Limb (tissue), 2 donors: Measurements from ENCODE around the gene MYH15.
A peak's percentile ranks its signal among the peaks of the same experiment; 100 is the strongest.

Source experiments
- DNase-seq, 2 donors: peaks; one replicate each; pipeline ENCODE4 v3.0.0-alpha.2; 2016; ENCODE audit errors: extremely low spot score in 2 of 2

The MYH15 gene

GRCh38 chr3:108473711-108474110 is 36.7 kb downstream of the MYH15 start:
- no peak for DNase-seq

- DNase-seq: no peak
These were observed 38.3 kb downstream of the MYH15 start for GRCh38 chr3:108472001-108472591.

- no peak for DNase-seq
These were observed 39.0 kb downstream of the MYH15 start for GRCh38 chr3:108471426-108471825.

- DNase-seq: no peak
These were observed 41.3 kb downstream of the MYH15 start for GRCh38 chr3:108469126-108469525.

GRCh38 chr3:108468577-108468976 is 41.8 kb downstream of the MYH15 start:
- DNase-seq: no peak

GRCh38 chr3:108462899-108463298 is 47.5 kb downstream of the MYH15 start:
- no peak for DNase-seq

- peak in 1 of 2 donors; percentile 36 for DNase-seq
These were observed 48.7 kb downstream of the MYH15 start for GRCh38 chr3:108461661-108462111.

GRCh38 chr3:108459225-108459624 is 51.2 kb downstream of the MYH15 start:
- no peak for DNase-seq

- no peak for DNase-seq
These were observed 55.1 kb downstream of the MYH15 start for GRCh38 chr3:108455212-108455705.

GRCh38 chr3:108453565-108453964 is 56.8 kb downstream of the MYH15 start:
- DNase-seq: no peak

- no peak for DNase-seq
These were observed 60.0 kb downstream of the MYH15 start for GRCh38 chr3:108450444-108450843.

GRCh38 chr3:108448593-108448992 is 61.8 kb downstream of the MYH15 start:
- DNase-seq: no peak

- no peak for DNase-seq
These were observed 63.1 kb downstream of the MYH15 start for GRCh38 chr3:108447096-108447847.

- DNase-seq: no peak
These were observed 68.1 kb downstream of the MYH15 start for GRCh38 chr3:108442281-108442680.

GRCh38 chr3:108441518-108441917 is 68.9 kb downstream of the MYH15 start:
- DNase-seq: peak in 1 of 2 donors; percentile 13

- DNase-seq: peak in 1 of 2 donors; percentile 50
These were observed 69.3 kb downstream of the MYH15 start for GRCh38 chr3:108441071-108441507.

GRCh38 chr3:108438542-108438941 is 71.9 kb downstream of the MYH15 start:
- no peak for DNase-seq

- no peak for DNase-seq
These were observed 73.0 kb downstream of the MYH15 start for GRCh38 chr3:108437439-108437838.

GRCh38 chr3:108433928-108434327 is 76.5 kb downstream of the MYH15 start:
- no peak for DNase-seq

- no peak for DNase-seq
These were observed 78.0 kb downstream of the MYH15 start for GRCh38 chr3:108432431-108432830.

GRCh38 chr3:108430540-108430939 is 79.9 kb downstream of the MYH15 start:
- DNase-seq: no peak

- DNase-seq: no peak
These were observed 81.8 kb downstream of the MYH15 start for GRCh38 chr3:108428586-108428985.

GRCh38 chr3:108420926-108421325 is 89.5 kb downstream of the MYH15 start:
- no peak for DNase-seq
